KMS-11 (cell line): ENCODE measurements around the gene FGGY.
"Not testable (repeated sequence)": the region's sequence is repeated elsewhere in the genome, so short reads cannot be mapped to it uniquely, and the experiment has no call there.

Experiments
- H2AFZ ChIP-seq: fragments of 200-600 bp; sonication (generic); 2 replicates; pipeline ENCODE4 v1.6.1; 2016; ENCODE audit warnings: antibody characterized with exemption, mixed run types, low read depth
- H3K27ac ChIP-seq: fragments of 200-600 bp; sonication (generic); 2 replicates; pipeline ENCODE4 v1.6.1; 2016; ENCODE audit warnings: mild to moderate bottlenecking, mixed run types
- H3K27me3 ChIP-seq: fragments of 200-600 bp; sonication (generic); 2 replicates; pipeline ENCODE4 v1.6.1; 2017; ENCODE audit warnings: mild to moderate bottlenecking, low read depth, mixed run types, moderate library complexity; ENCODE audit not compliant: insufficient read depth
- H3K36me3 ChIP-seq: fragments of 200-600 bp; sonication (generic); 2 replicates; pipeline ENCODE4 v1.6.1; 2017; ENCODE audit warnings: mild to moderate bottlenecking, mixed run types; ENCODE audit not compliant: insufficient read depth
- H3K4me1 ChIP-seq: fragments of 200-600 bp; sonication (generic); 2 replicates; pipeline ENCODE4 v1.6.1; 2016; ENCODE audit warnings: mild to moderate bottlenecking, low read depth, mixed run types; ENCODE audit not compliant: poor library complexity, severe bottlenecking
- H3K4me2 ChIP-seq: fragments of 200-600 bp; sonication (generic); 2 replicates; pipeline ENCODE4 v1.7.0; 2016; ENCODE audit warnings: mild to moderate bottlenecking, mixed run types
- H3K4me3 ChIP-seq: fragments of 200-600 bp; sonication (generic); IDR thresholded peaks from 2 replicates; pipeline ENCODE4 v1.6.1; 2017; ENCODE audit warnings: low read depth, low read length, mixed read lengths; ENCODE audit not compliant: insufficient read depth
- H3K79me2 ChIP-seq: fragments of 200-600 bp; sonication (generic); 2 replicates; pipeline ENCODE4 v1.6.1; 2016; ENCODE audit warnings: low read depth, mixed run types; ENCODE audit not compliant: insufficient read depth
- H3K9ac ChIP-seq: fragments of 200-600 bp; sonication (generic); 2 replicates; pipeline ENCODE4 v1.6.1; 2016; ENCODE audit warnings: mild to moderate bottlenecking, mixed run types
- H4K20me1 ChIP-seq: fragments of 200-600 bp; sonication (generic); 2 replicates; pipeline ENCODE4 v1.6.1; 2016; ENCODE audit warnings: mild to moderate bottlenecking, mixed run types; ENCODE audit not compliant: insufficient read depth
- CTCF ChIP-seq: fragments of 200-600 bp; sonication (generic); conservative IDR thresholded peaks from 2 replicates; pipeline ENCODE4 v1.6.1; 2017; ENCODE audit warnings: low read depth, mild to moderate bottlenecking, antibody characterized with exemption, low read length, moderate library complexity, mixed read lengths

FGGY gene

GRCh38 chr1:59731591-59731990, 434.7 kb downstream of the FGGY start:
- H2AFZ ChIP-seq, result no peak overlapping the region
- no peak overlapping the region for H3K27ac ChIP-seq
- no peaks in the 10 kb centered on the region for H4K20me1 ChIP-seq
- no peaks in the 10 kb centered on the region for H3K79me2 ChIP-seq
- H3K4me1 ChIP-seq, result no peaks in the 10 kb centered on the region
- H3K4me3 ChIP-seq, result no peak overlapping the region
- no peak overlapping the region for H3K9ac ChIP-seq
- TF ChIP-seq CTCF, result no peak
- no peaks in the 10 kb centered on the region for H3K36me3 ChIP-seq
- H3K4me2 ChIP-seq, result no peak overlapping the region
- H3K27me3 ChIP-seq, result no peaks in the 10 kb centered on the region

GRCh38 chr1:59732214-59732955, 435.5 kb downstream of the FGGY start:
- Histone ChIP-seq H3K4me2 (no peak overlapping the region), H3K4me3 (no peak overlapping the region), H4K20me1 (no peaks in the 10 kb centered on the region), H3K27me3 (no peaks in the 10 kb centered on the region), H3K79me2 (no peaks in the 10 kb centered on the region), H3K36me3 (no peaks in the 10 kb centered on the region), H3K4me1 (no peaks in the 10 kb centered on the region), H2AFZ (no peak overlapping the region), H3K9ac (no peak overlapping the region), H3K27ac (no peak overlapping the region)
- no peak for TF ChIP-seq CTCF

- Histone ChIP-seq H3K36me3 (no peaks in the 10 kb centered on the region), H3K4me3 (no peak overlapping the region), H3K9ac (no peak overlapping the region), H3K4me2 (no peak overlapping the region), H2AFZ (no peak overlapping the region), H3K79me2 (no peaks in the 10 kb centered on the region), H4K20me1 (no peaks in the 10 kb centered on the region), H3K27ac (no peak overlapping the region), H3K27me3 (no peaks in the 10 kb centered on the region), H3K4me1 (no peaks in the 10 kb centered on the region)
- TF ChIP-seq CTCF, result no peak
These were observed 436.7 kb downstream of the FGGY start for GRCh38 chr1:59733443-59734141.

- H3K27me3 ChIP-seq, H4K20me1 ChIP-seq, H3K4me3 ChIP-seq, H3K9ac ChIP-seq, H2AFZ ChIP-seq, H3K27ac ChIP-seq, H3K4me1 ChIP-seq, H3K79me2 ChIP-seq, H3K36me3 ChIP-seq, H3K4me2 ChIP-seq: not testable (repeated sequence)
These were observed 439.0 kb downstream of the FGGY start for GRCh38 chr1:59735927-59736326.

GRCh38 chr1:59736744-59737143, 439.9 kb downstream of the FGGY start:
- TF ChIP-seq CTCF, result no peak
- Histone ChIP-seq H3K4me2 (no peak overlapping the region), H3K9ac (no peak overlapping the region), H4K20me1 (no peaks in the 10 kb centered on the region), H3K27me3 (no peaks in the 10 kb centered on the region), H3K36me3 (no peaks in the 10 kb centered on the region), H2AFZ (no peak overlapping the region), H3K79me2 (no peaks in the 10 kb centered on the region), H3K27ac (no peak overlapping the region), H3K4me3 (no peak overlapping the region), H3K4me1 (no peaks in the 10 kb centered on the region)
